DMS 273 (cell line): ENCODE data around the gene TANC1.

Source experiments
- DNase-seq: peaks from one replicate; lab custom pipeline; 2025; ENCODE audit not compliant: unreplicated experiment; lab: John Stamatoyannopoulos, UW

Gene TANC1

GRCh38 chr2:159134979-159135378 lies 166.5 kb downstream of the TANC1 start:
- no peak for DNase-seq

- no peak for DNase-seq
Measured at GRCh38 chr2:159136391-159136790, 168.0 kb downstream of the TANC1 start.

- DNase-seq = peak; percentile 35
Measured at GRCh38 chr2:159137511-159138241, 169.2 kb downstream of the TANC1 start.

- DNase-seq = no peak
Measured at GRCh38 chr2:159138642-159139182, 170.3 kb downstream of the TANC1 start.

- no peak for DNase-seq
Measured at GRCh38 chr2:159139216-159139933, 170.9 kb downstream of the TANC1 start.

GRCh38 chr2:159140070-159140769 lies 171.8 kb downstream of the TANC1 start:
- DNase-seq = peak; percentile 50

- peak; percentile 17 for DNase-seq
Measured at GRCh38 chr2:159140821-159141220, 172.4 kb downstream of the TANC1 start.

GRCh38 chr2:159144776-159145614 lies 176.6 kb downstream of the TANC1 start:
- DNase-seq = no peak

GRCh38 chr2:159145745-159146354 lies 177.4 kb downstream of the TANC1 start:
- DNase-seq = peak; percentile 27

- DNase-seq = peak; percentile 94
Measured at GRCh38 chr2:159146996-159147666, 178.7 kb downstream of the TANC1 start.

- peak; percentile 63 for DNase-seq
Measured at GRCh38 chr2:159147690-159148089, 179.2 kb downstream of the TANC1 start.

GRCh38 chr2:159148901-159149300 lies 180.5 kb downstream of the TANC1 start:
- no peak for DNase-seq

- DNase-seq = no peak
Measured at GRCh38 chr2:159149747-159150146, 181.3 kb downstream of the TANC1 start.

- DNase-seq = no peak
Measured at GRCh38 chr2:159150280-159150746, 181.9 kb downstream of the TANC1 start.

- peak; percentile 24 for DNase-seq
Measured at GRCh38 chr2:159151198-159152127, 183.0 kb downstream of the TANC1 start.

GRCh38 chr2:159152128-159152778 lies 183.8 kb downstream of the TANC1 start:
- no peak for DNase-seq

- no peak for DNase-seq
Measured at GRCh38 chr2:159153063-159153462, 184.6 kb downstream of the TANC1 start.

- DNase-seq = no peak
Measured at GRCh38 chr2:159153463-159153862, 185.0 kb downstream of the TANC1 start.
